NCI-H345 (cell line): Measurements from ENCODE around the gene KCNK2.

Experiments
- DNase-seq: peaks from one replicate; lab custom pipeline; 2025; lab: John Stamatoyannopoulos, UW

KCNK2 gene

GRCh38 chr1:215260711-215261110, 178.2 kb downstream of the KCNK2 start:
- no peak for DNase-seq

GRCh38 chr1:215262106-215262505, 179.6 kb downstream of the KCNK2 start:
- no peak for DNase-seq

- no peak for DNase-seq
Observed at GRCh38 chr1:215263636-215264035, 181.1 kb downstream of the KCNK2 start.

DNA sequence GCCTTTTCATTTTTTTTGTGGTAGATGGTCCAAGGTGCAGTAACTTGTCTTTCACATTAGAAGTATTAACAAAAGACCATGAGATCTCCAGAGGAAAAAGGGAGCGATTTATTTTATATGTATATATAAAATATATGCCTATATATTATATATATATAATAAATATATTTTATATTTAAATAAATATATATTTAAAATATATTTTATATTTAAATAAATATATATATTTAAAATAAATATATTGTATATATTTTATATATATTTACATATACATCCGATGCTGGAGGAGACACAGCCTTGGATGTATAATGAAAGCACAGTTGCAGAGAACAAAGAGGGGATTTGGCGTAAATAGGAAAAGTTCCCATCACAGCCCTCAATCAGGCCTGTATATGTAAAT, 182.1 kb downstream of the KCNK2 start:
- no peak for DNase-seq

- DNase-seq, result no peak
Observed at GRCh38 chr1:215267495-215267894, 185.0 kb downstream of the KCNK2 start.

GRCh38 chr1:215269955-215270354, 187.4 kb downstream of the KCNK2 start:
- DNase-seq, result no peak

DNA sequence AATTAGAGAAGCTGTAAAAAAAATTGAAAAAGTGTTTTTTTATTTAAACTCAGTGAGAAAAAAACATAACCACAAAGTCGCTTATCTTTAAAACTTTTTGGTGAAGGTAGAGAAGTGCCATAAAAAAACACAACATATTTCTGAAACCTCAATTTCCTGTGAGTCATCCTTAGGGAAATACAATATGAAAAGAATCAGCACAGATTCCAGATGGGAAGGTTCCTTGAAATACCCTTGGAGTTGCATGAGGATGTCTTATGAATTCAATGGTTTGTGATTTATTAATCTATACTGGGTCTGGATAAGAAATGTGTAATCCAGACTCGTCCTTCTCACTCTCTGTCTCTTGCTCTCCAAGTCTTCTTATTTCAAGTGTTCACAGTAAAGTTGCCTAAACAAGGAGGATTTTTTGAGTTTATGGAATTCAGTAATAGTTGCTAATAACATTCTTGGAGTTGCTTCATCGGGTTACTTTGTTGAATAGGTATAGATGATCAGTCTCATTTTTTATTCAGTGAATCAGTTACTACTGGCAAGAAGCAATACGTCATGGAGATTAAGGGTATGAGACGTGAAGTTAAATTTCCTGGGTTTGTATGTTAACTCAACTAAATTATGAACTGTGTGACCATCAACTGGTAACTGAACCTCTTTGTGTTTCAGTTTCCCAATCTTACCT, 191.4 kb downstream of the KCNK2 start:
- no peak for DNase-seq

GRCh38 chr1:215276582-215276981, 194.0 kb downstream of the KCNK2 start:
- no peak for DNase-seq

DNA sequence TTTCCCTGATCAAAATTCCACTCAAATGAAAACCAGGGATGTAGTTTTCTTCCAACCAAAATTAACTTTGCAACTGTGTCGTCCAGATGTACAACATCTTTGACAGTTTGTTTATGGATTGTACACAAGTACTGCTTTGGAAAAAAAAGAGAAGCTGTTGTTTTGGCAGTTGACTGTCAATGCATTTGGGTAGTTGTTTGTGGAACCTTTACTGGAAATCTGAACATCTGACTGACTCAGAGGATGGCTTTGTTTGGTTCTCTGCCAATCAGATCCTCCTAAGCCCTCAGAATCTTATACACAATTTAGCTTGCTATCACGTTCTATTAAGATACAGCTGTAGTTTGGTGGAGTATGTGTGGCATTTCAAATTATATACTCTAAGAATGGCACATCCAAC, 195.0 kb downstream of the KCNK2 start:
- no peak for DNase-seq

- peak; percentile 2 for DNase-seq
Observed at GRCh38 chr1:215279682-215280081, 197.1 kb downstream of the KCNK2 start.

GRCh38 chr1:215282557-215282956, 200.0 kb downstream of the KCNK2 start:
- DNase-seq, result no peak

GRCh38 chr1:215285013-215285800, 202.7 kb downstream of the KCNK2 start:
- DNase-seq, result no peak
